ENCODE measurements around the gene SPATA9. TPM values are rescaled to one million over a fixed set of nuclear protein-coding genes. Genes with fewer than 3 reads are reported as not detected.

Gene SPATA9
- total and polyA plus RNA-seq, 4 donors: 0.28 to 0.49 TPM; not detected in 2

DNA sequence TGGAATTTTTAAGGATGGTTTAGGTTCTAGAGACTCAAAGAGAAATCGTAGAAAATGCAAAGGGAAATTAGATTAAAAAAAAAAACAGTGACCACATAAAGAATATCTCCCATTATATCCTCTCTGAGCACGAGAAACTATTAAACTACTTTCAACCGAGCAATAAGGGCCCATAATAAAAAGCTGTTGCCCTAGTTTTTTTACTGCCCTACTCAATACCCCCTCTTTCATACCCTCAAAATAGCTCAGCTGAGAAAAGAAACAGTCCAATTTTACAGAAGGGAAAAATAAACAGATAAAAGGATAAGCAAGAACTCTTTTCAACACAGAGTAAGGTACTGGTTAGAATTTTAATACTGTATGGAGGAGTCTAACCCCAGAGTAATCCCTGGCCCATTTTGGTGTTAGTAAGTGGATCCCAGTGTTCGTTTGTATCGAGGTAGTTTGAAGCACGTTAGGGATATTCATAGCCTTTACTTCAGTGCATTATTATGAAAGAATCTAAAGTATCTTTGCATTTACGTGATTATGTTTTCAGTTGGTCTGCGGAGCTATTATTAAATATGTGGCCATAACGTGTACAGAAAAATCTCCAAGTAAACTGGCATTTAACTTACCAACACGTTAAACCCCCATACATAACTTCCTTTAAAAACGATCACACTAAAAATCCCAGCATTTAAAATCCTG, 47.4 kb upstream of the SPATA9 start:
- H3K9me3 ChIP-seq (ENCODE audit: control insufficient read depth in 4 of 4, low read length in 3 of 4): no peaks in the 10 kb centered on the region
- WGBS: 54% methylated on average over 11 of the region's 11 CpGs
- peaks cover 5 to 31% (median 26%) of the 10 kb centered on the region in 4 donors for H3K4me1 ChIP-seq (ENCODE audit: control insufficient read depth in 4 of 4, insufficient read depth in 4 of 4, low read length in 3 of 4)
- H3K36me3 ChIP-seq (ENCODE audit: control insufficient read depth in 4 of 4, insufficient read depth in 3 of 4, low read depth in 1 of 4, low read length in 3 of 4): no peaks in the 10 kb centered on the region
- peak overlapping the region; percentile 26 to 64 for H3K9ac ChIP-seq (ENCODE audit: low read depth in 1 of 2, low read length in 2 of 2)
- peak overlapping the region in 2 of 3 donors; percentile 1 to 93 for H3K4me3 ChIP-seq (ENCODE audit: low read depth in 1 of 3, low read length in 3 of 3)
- TF ChIP-seq, protein P1, sequence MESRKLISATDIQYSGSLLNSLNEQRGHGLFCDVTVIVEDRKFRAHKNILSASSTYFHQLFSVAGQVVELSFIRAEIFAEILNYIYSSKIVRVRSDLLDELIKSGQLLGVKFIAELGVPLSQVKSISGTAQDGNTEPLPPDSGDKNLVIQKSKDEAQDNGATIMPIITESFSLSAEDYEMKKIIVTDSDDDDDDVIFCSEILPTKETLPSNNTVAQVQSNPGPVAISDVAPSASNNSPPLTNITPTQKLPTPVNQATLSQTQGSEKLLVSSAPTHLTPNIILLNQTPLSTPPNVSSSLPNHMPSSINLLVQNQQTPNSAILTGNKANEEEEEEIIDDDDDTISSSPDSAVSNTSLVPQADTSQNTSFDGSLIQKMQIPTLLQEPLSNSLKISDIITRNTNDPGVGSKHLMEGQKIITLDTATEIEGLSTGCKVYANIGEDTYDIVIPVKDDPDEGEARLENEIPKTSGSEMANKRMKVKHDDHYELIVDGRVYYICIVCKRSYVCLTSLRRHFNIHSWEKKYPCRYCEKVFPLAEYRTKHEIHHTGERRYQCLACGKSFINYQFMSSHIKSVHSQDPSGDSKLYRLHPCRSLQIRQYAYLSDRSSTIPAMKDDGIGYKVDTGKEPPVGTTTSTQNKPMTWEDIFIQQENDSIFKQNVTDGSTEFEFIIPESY (IDR thresholded peaks at IDR 0.05): no peak
- no peak for DNase-seq (ENCODE audit: low spot score)
- no peaks in the 10 kb centered on the region for H3K27me3 ChIP-seq (ENCODE audit: control insufficient read depth in 4 of 4, insufficient read depth in 4 of 4, low read length in 3 of 4)
- H3K27ac ChIP-seq (ENCODE audit: low read depth in 1 of 2, low read length in 2 of 2): peak overlapping the region; percentile 94 to 97

DNA sequence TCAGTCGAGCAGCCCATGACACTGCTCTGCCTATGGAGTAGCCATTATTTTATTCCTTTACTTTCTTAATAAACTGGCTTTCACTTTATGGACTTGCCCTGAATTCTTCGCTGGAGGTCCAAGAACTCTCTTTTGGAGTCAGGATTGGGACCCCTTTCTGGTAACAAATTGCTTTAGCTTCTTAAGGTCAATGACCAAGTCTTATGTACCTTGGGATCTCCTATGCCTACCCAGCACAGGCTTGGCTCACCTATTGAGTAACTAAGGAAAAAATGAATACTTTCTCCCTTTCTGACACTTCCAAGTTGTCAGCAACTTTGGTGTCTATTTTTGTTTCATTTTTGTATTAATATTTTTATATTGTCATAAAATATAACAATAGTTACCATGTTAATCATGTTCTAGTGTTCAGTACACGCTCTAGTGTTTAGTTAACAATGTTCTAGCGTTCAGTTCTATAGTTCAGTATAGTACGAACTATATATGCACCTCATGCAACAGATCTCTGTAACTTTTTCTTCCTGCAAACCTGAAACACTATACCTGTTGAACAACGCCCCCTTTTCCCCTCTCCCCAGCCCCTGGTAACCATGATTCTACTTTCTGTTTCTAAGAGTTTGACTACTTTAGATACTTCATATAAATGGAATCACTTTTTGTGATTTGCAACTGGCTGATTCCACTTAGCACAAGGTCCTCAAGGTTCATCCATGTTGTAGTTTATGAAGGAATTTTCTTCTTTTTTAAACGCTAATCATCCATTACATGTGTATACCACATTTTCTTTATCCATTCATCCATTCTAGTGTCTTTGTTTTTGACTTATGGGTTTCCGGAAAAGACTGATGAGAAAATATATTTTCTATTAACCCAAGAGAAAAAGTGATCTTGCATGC, 46.6 kb upstream of the SPATA9 start:
- no peaks in the 10 kb centered on the region for H3K27me3 ChIP-seq (ENCODE audit: control insufficient read depth in 4 of 4, insufficient read depth in 4 of 4, low read length in 3 of 4)
- no peaks in the 10 kb centered on the region for H3K36me3 ChIP-seq (ENCODE audit: control insufficient read depth in 4 of 4, insufficient read depth in 3 of 4, low read depth in 1 of 4, low read length in 3 of 4)
- no peaks in the 10 kb centered on the region for H3K9me3 ChIP-seq (ENCODE audit: control insufficient read depth in 4 of 4, low read length in 3 of 4)
- DNase-seq (ENCODE audit: low spot score): no peak
- peaks cover 3 to 24% (median 18%) of the 10 kb centered on the region in 4 donors for H3K4me1 ChIP-seq (ENCODE audit: control insufficient read depth in 4 of 4, insufficient read depth in 4 of 4, low read length in 3 of 4)
- WGBS: 95% methylated on average over 8 of the region's 8 CpGs
- TF ChIP-seq RAD21 (IDR thresholded peaks at IDR 0.05) (no peak), FOXA1 (IDR thresholded peaks at IDR 0.05) (no peak), FOXA2 (IDR thresholded peaks at IDR 0.05) (no peak), TAF1 (conservative IDR thresholded peaks at IDR 0.05) (no peak), RXRA (IDR thresholded peaks at IDR 0.05) (no peak), JUND (IDR thresholded peaks at IDR 0.05) (no peak), EGR1 (IDR thresholded peaks at IDR 0.05; ENCODE audit: low read depth in 2 of 2) (no peak), SP1 (IDR thresholded peaks at IDR 0.05) (no peak), HNF4G (IDR thresholded peaks at IDR 0.05) (no peak), HNF4A (conservative IDR thresholded peaks at IDR 0.05) (no peak), YY1 (IDR thresholded peaks at IDR 0.05) (no peak), NR2F2 (IDR thresholded peaks at IDR 0.05) (no peak), GABPA (IDR thresholded peaks at IDR 0.05 in 1 of 2, conservative IDR thresholded peaks at IDR 0.05 in 1 of 2) (no peak)
- TF ChIP-seq, protein P2, sequence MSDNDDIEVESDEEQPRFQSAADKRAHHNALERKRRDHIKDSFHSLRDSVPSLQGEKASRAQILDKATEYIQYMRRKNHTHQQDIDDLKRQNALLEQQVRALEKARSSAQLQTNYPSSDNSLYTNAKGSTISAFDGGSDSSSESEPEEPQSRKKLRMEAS (IDR thresholded peaks at IDR 0.05): no peak
- TF ChIP-seq, protein P3, sequence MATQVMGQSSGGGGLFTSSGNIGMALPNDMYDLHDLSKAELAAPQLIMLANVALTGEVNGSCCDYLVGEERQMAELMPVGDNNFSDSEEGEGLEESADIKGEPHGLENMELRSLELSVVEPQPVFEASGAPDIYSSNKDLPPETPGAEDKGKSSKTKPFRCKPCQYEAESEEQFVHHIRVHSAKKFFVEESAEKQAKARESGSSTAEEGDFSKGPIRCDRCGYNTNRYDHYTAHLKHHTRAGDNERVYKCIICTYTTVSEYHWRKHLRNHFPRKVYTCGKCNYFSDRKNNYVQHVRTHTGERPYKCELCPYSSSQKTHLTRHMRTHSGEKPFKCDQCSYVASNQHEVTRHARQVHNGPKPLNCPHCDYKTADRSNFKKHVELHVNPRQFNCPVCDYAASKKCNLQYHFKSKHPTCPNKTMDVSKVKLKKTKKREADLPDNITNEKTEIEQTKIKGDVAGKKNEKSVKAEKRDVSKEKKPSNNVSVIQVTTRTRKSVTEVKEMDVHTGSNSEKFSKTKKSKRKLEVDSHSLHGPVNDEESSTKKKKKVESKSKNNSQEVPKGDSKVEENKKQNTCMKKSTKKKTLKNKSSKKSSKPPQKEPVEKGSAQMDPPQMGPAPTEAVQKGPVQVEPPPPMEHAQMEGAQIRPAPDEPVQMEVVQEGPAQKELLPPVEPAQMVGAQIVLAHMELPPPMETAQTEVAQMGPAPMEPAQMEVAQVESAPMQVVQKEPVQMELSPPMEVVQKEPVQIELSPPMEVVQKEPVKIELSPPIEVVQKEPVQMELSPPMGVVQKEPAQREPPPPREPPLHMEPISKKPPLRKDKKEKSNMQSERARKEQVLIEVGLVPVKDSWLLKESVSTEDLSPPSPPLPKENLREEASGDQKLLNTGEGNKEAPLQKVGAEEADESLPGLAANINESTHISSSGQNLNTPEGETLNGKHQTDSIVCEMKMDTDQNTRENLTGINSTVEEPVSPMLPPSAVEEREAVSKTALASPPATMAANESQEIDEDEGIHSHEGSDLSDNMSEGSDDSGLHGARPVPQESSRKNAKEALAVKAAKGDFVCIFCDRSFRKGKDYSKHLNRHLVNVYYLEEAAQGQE (IDR thresholded peaks at IDR 0.05): no peak
- TF ChIP-seq, protein P4, sequence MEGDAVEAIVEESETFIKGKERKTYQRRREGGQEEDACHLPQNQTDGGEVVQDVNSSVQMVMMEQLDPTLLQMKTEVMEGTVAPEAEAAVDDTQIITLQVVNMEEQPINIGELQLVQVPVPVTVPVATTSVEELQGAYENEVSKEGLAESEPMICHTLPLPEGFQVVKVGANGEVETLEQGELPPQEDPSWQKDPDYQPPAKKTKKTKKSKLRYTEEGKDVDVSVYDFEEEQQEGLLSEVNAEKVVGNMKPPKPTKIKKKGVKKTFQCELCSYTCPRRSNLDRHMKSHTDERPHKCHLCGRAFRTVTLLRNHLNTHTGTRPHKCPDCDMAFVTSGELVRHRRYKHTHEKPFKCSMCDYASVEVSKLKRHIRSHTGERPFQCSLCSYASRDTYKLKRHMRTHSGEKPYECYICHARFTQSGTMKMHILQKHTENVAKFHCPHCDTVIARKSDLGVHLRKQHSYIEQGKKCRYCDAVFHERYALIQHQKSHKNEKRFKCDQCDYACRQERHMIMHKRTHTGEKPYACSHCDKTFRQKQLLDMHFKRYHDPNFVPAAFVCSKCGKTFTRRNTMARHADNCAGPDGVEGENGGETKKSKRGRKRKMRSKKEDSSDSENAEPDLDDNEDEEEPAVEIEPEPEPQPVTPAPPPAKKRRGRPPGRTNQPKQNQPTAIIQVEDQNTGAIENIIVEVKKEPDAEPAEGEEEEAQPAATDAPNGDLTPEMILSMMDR (IDR thresholded peaks at IDR 0.05; ENCODE audit: low read depth, low read length, missing input control): no peak
- TF ChIP-seq, protein P5, sequence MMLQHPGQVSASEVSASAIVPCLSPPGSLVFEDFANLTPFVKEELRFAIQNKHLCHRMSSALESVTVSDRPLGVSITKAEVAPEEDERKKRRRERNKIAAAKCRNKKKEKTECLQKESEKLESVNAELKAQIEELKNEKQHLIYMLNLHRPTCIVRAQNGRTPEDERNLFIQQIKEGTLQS (IDR thresholded peaks at IDR 0.05): no peak
- TF ChIP-seq, protein P1 (IDR thresholded peaks at IDR 0.05): no peak
- H3K27ac ChIP-seq (ENCODE audit: low read depth in 1 of 2, low read length in 2 of 2): no peak overlapping the region
- no peak overlapping the region for H3K4me3 ChIP-seq (ENCODE audit: low read depth in 1 of 3, low read length in 3 of 3)
- H3K9ac ChIP-seq (ENCODE audit: low read depth in 1 of 2, low read length in 2 of 2): no peak overlapping the region

Data from liver (tissue), 9 donors.